ENCODE results near the gene MMP21.

MMP21 gene

GRCh38 chr10:125775491-125776106 lies at the start of gene MMP21:
TSS of gene MMP21 (minus strand) at chr10:125775821. CDS start at chr10:125775821, 0 bp downstream.
- no peak for DNase-seq

- DNase-seq = no peak
Observed at GRCh38 chr10:125824736-125825135, 49.1 kb upstream of the MMP21 start.

GRCh38 chr10:125823663-125824251 lies 48.1 kb upstream of the MMP21 start:
- peak in 2 of 3 experiments; percentile 12 to 23 for DNase-seq

GRCh38 chr10:125822878-125823662 lies 47.4 kb upstream of the MMP21 start, which contains the start of the genes BCCIP and UROS:
TSS of gene BCCIP (plus strand) at chr10:125823546. CDS start at chr10:125823558, 12 bp downstream.
TSS of gene UROS (minus strand) at chr10:125823258. CDS start at chr10:125816499, 6,759 bp downstream.
- DNase-seq = peak; percentile 81 to 95 (median 90)

- no peak for DNase-seq
Observed at GRCh38 chr10:125820701-125821100, 45.1 kb upstream of the MMP21 start.

- DNase-seq = no peak
Observed at GRCh38 chr10:125817337-125817946, 41.8 kb upstream of the MMP21 start.

GRCh38 chr10:125816548-125816947 lies 40.9 kb upstream of the MMP21 start:
- no peak for DNase-seq

GRCh38 chr10:125815764-125816163 lies 40.1 kb upstream of the MMP21 start:
- DNase-seq = no peak

- DNase-seq = no peak
Observed at GRCh38 chr10:125812128-125812750, 36.6 kb upstream of the MMP21 start.

GRCh38 chr10:125811251-125811650 lies 35.6 kb upstream of the MMP21 start:
- no peak for DNase-seq

GRCh38 chr10:125808047-125808446 lies 32.4 kb upstream of the MMP21 start:
- DNase-seq = no peak

GRCh38 chr10:125802739-125803138 lies 27.1 kb upstream of the MMP21 start:
- no peak for DNase-seq

- DNase-seq = no peak
Observed at GRCh38 chr10:125802131-125802530, 26.5 kb upstream of the MMP21 start.

- DNase-seq = no peak
Observed at GRCh38 chr10:125801574-125801973, 26.0 kb upstream of the MMP21 start.

GRCh38 chr10:125799451-125800182 lies 24.0 kb upstream of the MMP21 start:
- no peak for DNase-seq

GRCh38 chr10:125797994-125798662 lies 22.5 kb upstream of the MMP21 start:
- no peak for DNase-seq

- DNase-seq = no peak
Observed at GRCh38 chr10:125797424-125797823, 21.8 kb upstream of the MMP21 start.

GRCh38 chr10:125795637-125796190 lies 20.1 kb upstream of the MMP21 start:
- no peak for DNase-seq

- DNase-seq = no peak
Observed at GRCh38 chr10:125795128-125795527, 19.5 kb upstream of the MMP21 start.

GRCh38 chr10:125792342-125793300 lies 17.0 kb upstream of the MMP21 start:
- no peak for DNase-seq
